ENCODE data around the gene HNRNPA3. TPM values are rescaled to one million over a fixed set of nuclear protein-coding genes. Genes with fewer than 3 reads are reported as not detected.
"Not testable (repeated sequence)": the region's sequence is repeated elsewhere in the genome, so short reads cannot be mapped to it uniquely, and the experiment has no call there.

Gene HNRNPA3
- 55.3 TPM for polyA plus RNA-seq

GRCh38 chr2:177212106-177212890 is at the start of gene HNRNPA3:
HNRNPA3 (plus strand) TSS chr2:177212794; CDS start chr2:177212800, 6 bp downstream.
- no peaks in the 10 kb centered on the region for H3K9me3 Mint-ChIP-seq
- no peaks in the 10 kb centered on the region for H3K36me3 Mint-ChIP-seq
- H3K27me3 Mint-ChIP-seq = no peaks in the 10 kb centered on the region
- peak within 1 kb of the TSS; percentile 92 to 100 (median 96) for H3K4me3 Mint-ChIP-seq
- H3K27ac Mint-ChIP-seq = peak within 1 kb of the TSS; percentile 98 to 100 (median 100)
- peaks cover 15 to 37% (median 33%) of the 10 kb centered on the region in 3 donors for H3K4me1 Mint-ChIP-seq

- Mint-ChIP-seq H3K4me1 (peaks cover 7 to 12% (median 10%) of the 10 kb centered on the region in 3 donors), H3K27me3 (no peaks in the 10 kb centered on the region), H3K4me3 (no peak overlapping the region), H3K27ac (no peak overlapping the region), H3K36me3 (no peaks in the 10 kb centered on the region), H3K9me3 (no peaks in the 10 kb centered on the region)
Measured at GRCh38 chr2:177164131-177164530, 48.5 kb upstream of the HNRNPA3 start.

GRCh38 chr2:177164584-177165052 is 48.0 kb upstream of the HNRNPA3 start:
- no peak overlapping the region for H3K4me3 Mint-ChIP-seq
- H3K9me3 Mint-ChIP-seq = no peaks in the 10 kb centered on the region
- no peak overlapping the region for H3K27ac Mint-ChIP-seq
- H3K27me3 Mint-ChIP-seq = no peaks in the 10 kb centered on the region
- H3K4me1 Mint-ChIP-seq = peaks cover 11 to 15% (median 13%) of the 10 kb centered on the region in 3 donors
- no peaks in the 10 kb centered on the region for H3K36me3 Mint-ChIP-seq

- Mint-ChIP-seq H3K36me3 (no peaks in the 10 kb centered on the region), H3K27me3 (no peaks in the 10 kb centered on the region), H3K4me3 (no peak overlapping the region), H3K9me3 (no peaks in the 10 kb centered on the region), H3K27ac (no peak overlapping the region), H3K4me1 (peaks cover 14 to 20% (median 16%) of the 10 kb centered on the region in 3 donors)
Measured at GRCh38 chr2:177165061-177165583, 47.5 kb upstream of the HNRNPA3 start.

GRCh38 chr2:177165721-177166711 is 46.6 kb upstream of the HNRNPA3 start:
- Mint-ChIP-seq H3K27me3 (no peaks in the 10 kb centered on the region), H3K27ac (peak overlapping the region in 1 of 3 donors; percentile 91), H3K36me3 (no peaks in the 10 kb centered on the region), H3K4me1 (peaks cover 16 to 22% (median 17%) of the 10 kb centered on the region in 3 donors), H3K4me3 (peak overlapping the region; percentile 48 to 69 (median 56)), H3K9me3 (no peaks in the 10 kb centered on the region)

GRCh38 chr2:177169810-177170514 is 42.6 kb upstream of the HNRNPA3 start:
- Mint-ChIP-seq H3K36me3 (no peaks in the 10 kb centered on the region), H3K4me3 (peak overlapping the region in 1 of 4 donors; percentile 42), H3K27ac (peak overlapping the region in 1 of 3 donors; percentile 35), H3K9me3 (no peaks in the 10 kb centered on the region), H3K4me1 (peaks cover 15 to 24% (median 22%) of the 10 kb centered on the region in 3 donors), H3K27me3 (no peaks in the 10 kb centered on the region)

- no peaks in the 10 kb centered on the region for H3K9me3 Mint-ChIP-seq
- no peaks in the 10 kb centered on the region for H3K36me3 Mint-ChIP-seq
- no peak overlapping the region for H3K4me3 Mint-ChIP-seq
- H3K4me1 Mint-ChIP-seq = peaks cover 10 to 16% (median 15%) of the 10 kb centered on the region in 3 donors
- H3K27ac Mint-ChIP-seq = no peak overlapping the region
- peaks cover 1% of the 10 kb centered on the region for H3K27me3 Mint-ChIP-seq
Measured at GRCh38 chr2:177171418-177171865, 41.2 kb upstream of the HNRNPA3 start.

GRCh38 chr2:177172034-177172880 is 40.3 kb upstream of the HNRNPA3 start:
- peaks cover 1% of the 10 kb centered on the region for H3K27me3 Mint-ChIP-seq
- no peak overlapping the region for H3K27ac Mint-ChIP-seq
- no peaks in the 10 kb centered on the region for H3K9me3 Mint-ChIP-seq
- H3K4me1 Mint-ChIP-seq = peaks cover 10 to 16% (median 11%) of the 10 kb centered on the region in 3 donors
- no peak overlapping the region for H3K4me3 Mint-ChIP-seq
- H3K36me3 Mint-ChIP-seq = no peaks in the 10 kb centered on the region

- H3K27me3 Mint-ChIP-seq = peaks cover 1% of the 10 kb centered on the region
- H3K9me3 Mint-ChIP-seq = no peaks in the 10 kb centered on the region
- H3K4me3 Mint-ChIP-seq = no peak overlapping the region
- peak overlapping the region in 1 of 3 donors; percentile 27 for H3K27ac Mint-ChIP-seq
- no peaks in the 10 kb centered on the region for H3K36me3 Mint-ChIP-seq
- peaks cover 8 to 12% (median 10%) of the 10 kb centered on the region in 3 donors for H3K4me1 Mint-ChIP-seq
Measured at GRCh38 chr2:177174486-177174885, 38.1 kb upstream of the HNRNPA3 start.

GRCh38 chr2:177175917-177176668 is 36.5 kb upstream of the HNRNPA3 start:
- H3K36me3 Mint-ChIP-seq = no peaks in the 10 kb centered on the region
- H3K4me3 Mint-ChIP-seq = no peak overlapping the region
- H3K9me3 Mint-ChIP-seq = no peaks in the 10 kb centered on the region
- H3K4me1 Mint-ChIP-seq = peaks cover 2 to 5% (median 4%) of the 10 kb centered on the region in 3 donors
- no peak overlapping the region for H3K27ac Mint-ChIP-seq
- H3K27me3 Mint-ChIP-seq = peaks cover 1% of the 10 kb centered on the region

- Mint-ChIP-seq H3K4me3 (no peak overlapping the region), H3K27ac (no peak overlapping the region), H3K9me3 (no peaks in the 10 kb centered on the region), H3K27me3 (peaks cover 6% of the 10 kb centered on the region), H3K36me3 (no peaks in the 10 kb centered on the region), H3K4me1 (peaks cover 0 to 2% (median 0%) of the 10 kb centered on the region in 3 donors)
Measured at GRCh38 chr2:177178797-177179196, 33.8 kb upstream of the HNRNPA3 start.

- Mint-ChIP-seq H3K27me3 (peaks cover 6% of the 10 kb centered on the region), H3K36me3 (no peaks in the 10 kb centered on the region), H3K4me1 (peaks cover 0 to 1% (median 0%) of the 10 kb centered on the region in 3 donors)
Measured at GRCh38 chr2:177179227-177179626, 33.4 kb upstream of the HNRNPA3 start.

GRCh38 chr2:177179671-177180070 is 32.9 kb upstream of the HNRNPA3 start:
- not testable (repeated sequence) for H3K27me3 Mint-ChIP-seq, H3K4me3 Mint-ChIP-seq, H3K9me3 Mint-ChIP-seq, H3K36me3 Mint-ChIP-seq, H3K27ac Mint-ChIP-seq, H3K4me1 Mint-ChIP-seq

More at GRCh38 chr2:177179227-177179626, 33.4 kb upstream of the HNRNPA3 start:
- Mint-ChIP-seq H3K27ac (no peak overlapping the region), H3K4me3 (no peak overlapping the region), H3K9me3 (no peaks in the 10 kb centered on the region)
